Testis (tissue), 2 donors: ENCODE results near the gene RHOBTB3.

Experiments
- CTCF ChIP-seq, 3 experiments: fragments of 450-650 bp in 2 of 3; fragments of 200-600 bp in 1 of 3; sonication (generic) in 1 of 3; IDR thresholded peaks; one replicate each; pipeline ENCODE4 v1.5.1; 2016 to 2019; ENCODE audit warnings: antibody characterized with exemption in 3 of 3, mild to moderate bottlenecking in 2 of 3, moderate library complexity in 1 of 3
- POLR2A ChIP-seq: fragments of 450-650 bp; IDR thresholded peaks from one replicate; pipeline ENCODE4 v1.6.1; 2017; ENCODE audit warnings: antibody characterized with exemption, mild to moderate bottlenecking, moderate library complexity

- TF ChIP-seq POLR2A, result no peak
- TF ChIP-seq CTCF (IDR thresholded peaks at IDR 0.05), result no peak
These were observed 84.1 kb downstream of the RHOBTB3 start for GRCh38 chr5:95815155-95815729.
